ENCODE results near the gene BRICD5.
"Not testable (repeated sequence)": the region's sequence is repeated elsewhere in the genome, so short reads cannot be mapped to it uniquely, and the experiment has no call there.

Gene BRICD5

GRCh38 chr16:2214719-2214968 lies 4.0 kb upstream of the BRICD5 start, which contains the start of gene PGP:
Gene PGP (minus strand): TSS chr16:2214840. CDS start chr16:2214777, 63 bp downstream.
- no peak for DNase-seq

- DNase-seq: no peak
Observed at GRCh38 chr16:2213817-2214718, 3.4 kb upstream of the BRICD5 start.

DNA sequence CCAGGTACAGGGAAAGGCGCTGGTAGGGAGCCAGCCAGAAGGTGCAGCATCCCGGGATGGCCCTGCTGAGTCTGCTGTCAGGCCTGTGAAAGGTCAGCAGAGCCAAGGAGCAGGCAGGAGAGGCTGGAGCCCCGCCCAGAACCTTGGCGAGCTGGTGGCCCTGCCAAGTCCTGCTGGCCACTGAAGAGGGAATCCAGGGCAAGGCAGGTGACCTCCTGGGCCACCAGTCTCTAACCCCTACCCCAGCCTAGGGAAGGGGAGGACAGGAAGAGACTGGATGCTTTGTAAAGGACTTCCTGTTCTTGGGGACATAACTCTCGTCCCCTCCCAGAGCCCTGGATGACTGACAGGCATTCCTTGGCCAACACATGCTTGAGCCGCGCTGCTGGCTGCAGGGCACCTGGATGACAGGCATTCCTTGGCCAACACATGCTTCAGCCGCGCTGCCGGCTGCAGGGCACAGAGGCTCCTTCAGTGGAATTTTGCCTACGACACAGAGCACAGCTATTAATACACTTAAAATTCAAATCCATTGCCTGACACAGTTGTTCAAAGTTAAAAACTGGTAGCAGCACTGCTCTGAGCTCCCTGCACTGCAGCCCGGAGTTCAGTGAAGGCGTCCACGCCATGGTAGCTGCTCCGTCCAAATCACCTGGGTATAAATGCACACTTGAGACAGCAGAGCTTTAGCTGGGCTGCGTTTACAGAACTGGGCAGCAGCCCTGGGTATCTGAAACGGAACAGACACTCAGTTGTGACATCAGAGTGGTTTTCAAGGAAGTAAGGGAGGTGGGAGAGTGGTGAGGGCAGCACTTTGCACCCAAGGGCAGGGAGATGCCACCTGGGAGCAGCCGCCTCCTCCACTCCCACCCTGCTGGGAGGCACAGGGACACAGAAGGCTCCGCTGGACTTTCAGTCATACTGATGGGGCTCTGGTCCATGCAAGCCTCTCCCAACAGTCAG lies 2.0 kb upstream of the BRICD5 start:
- peak; percentile 74 for DNase-seq

GRCh38 chr16:2211923-2212347 lies 1.3 kb upstream of the BRICD5 start:
- DNase-seq: no peak

DNA sequence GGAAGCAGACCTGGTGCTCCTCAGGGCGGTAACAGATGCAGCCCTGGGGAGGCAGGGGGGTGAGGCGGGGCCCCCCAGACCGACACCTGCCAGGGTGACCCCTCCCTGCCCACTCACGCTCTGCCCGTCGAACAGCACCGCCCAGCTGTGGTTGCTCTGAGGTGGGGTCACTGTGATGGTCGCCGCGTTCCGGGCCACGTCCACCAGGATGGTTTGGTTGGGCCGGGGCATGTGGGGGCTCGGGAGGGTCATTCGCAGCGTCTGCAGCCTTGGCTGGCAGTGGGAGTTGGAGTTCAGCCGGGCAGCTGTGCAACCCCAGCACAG lies 692 bp downstream of the BRICD5 start:
- DNase-seq: no peak

- no peak for DNase-seq
Observed at GRCh38 chr16:2209258-2210008, 1.2 kb downstream of the BRICD5 start.

DNA sequence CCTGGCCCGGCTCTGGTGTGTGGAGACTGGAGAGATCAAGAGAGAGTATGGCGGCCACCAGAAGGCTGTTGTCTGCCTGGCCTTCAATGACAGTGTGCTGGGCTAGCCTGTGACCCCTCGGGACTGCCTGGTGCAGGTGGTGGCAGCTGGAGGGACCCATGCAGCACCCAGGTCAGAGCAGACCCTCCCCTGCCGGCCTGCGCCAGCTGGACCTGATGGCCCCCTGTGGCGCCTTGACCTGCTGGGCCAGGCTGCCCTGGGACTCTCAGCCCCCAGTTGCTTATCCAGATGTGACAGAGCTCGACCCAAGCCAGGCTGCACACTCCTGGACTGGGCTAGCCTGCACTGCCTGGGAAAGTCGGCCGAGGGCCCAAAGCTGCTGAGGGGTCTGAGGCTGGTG lies 1.9 kb downstream of the BRICD5 start:
- no peak for DNase-seq

- no peak for DNase-seq
Observed at GRCh38 chr16:2208308-2208707, 2.4 kb downstream of the BRICD5 start.

- DNase-seq: no peak
Observed at GRCh38 chr16:2207872-2208271, 2.8 kb downstream of the BRICD5 start.

GRCh38 chr16:2206780-2207433 lies 3.8 kb downstream of the BRICD5 start:
- no peak for DNase-seq

GRCh38 chr16:2206420-2206779 lies 4.3 kb downstream of the BRICD5 start:
- DNase-seq: no peak

GRCh38 chr16:2205967-2206313 lies 4.7 kb downstream of the BRICD5 start:
- DNase-seq: no peak

GRCh38 chr16:2205104-2205966 lies 5.3 kb downstream of the BRICD5 start, which contains the start of gene MLST8:
Gene MLST8 (plus strand): TSS chr16:2205454. CDS start chr16:2206086, 632 bp downstream.
- DNase-seq: peak; percentile 84

DNA sequence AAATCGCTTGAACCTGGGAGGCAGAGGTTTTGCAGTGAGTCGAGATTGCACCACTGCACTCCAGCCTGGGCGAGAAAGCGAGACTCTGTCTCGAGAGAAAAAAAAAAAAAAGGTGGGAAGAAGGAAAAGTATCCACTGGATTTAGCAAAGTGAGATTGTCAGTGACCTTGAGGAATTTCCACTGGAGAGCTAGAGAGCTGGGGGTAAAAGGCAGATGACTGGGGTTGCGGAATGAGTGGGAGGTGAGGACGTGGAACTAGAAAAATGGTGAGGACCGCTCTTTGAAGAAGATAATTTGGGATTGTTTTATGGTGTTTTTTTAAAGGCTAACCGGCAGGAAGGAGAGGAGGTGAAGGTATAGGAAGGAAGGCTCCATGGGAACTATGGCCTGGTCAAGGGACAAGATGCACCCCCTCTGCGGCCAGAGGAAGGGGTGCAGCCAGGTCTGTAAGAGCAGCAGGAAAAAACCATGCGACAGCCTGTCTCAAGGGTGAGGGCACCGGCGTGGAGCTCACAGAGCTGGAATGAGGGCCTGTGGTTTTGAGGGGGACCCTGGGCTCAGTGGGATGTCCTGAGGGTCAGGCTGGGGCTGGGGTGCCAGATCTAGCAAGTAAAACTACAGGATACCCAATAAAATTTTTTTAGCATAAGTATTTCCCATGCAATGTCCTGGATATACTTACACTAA lies 6.1 kb downstream of the BRICD5 start:
- no peak for DNase-seq

GRCh38 chr16:2203119-2203688 lies 7.5 kb downstream of the BRICD5 start:
- not testable (repeated sequence) for DNase-seq

GRCh38 chr16:2200313-2200712 lies 10.3 kb downstream of the BRICD5 start:
- DNase-seq: no peak

GRCh38 chr16:2199621-2200139 lies 11.0 kb downstream of the BRICD5 start:
- no peak for DNase-seq

GRCh38 chr16:2199095-2199494 lies 11.6 kb downstream of the BRICD5 start:
- DNase-seq: no peak

GRCh38 chr16:2198283-2198682 lies 12.4 kb downstream of the BRICD5 start:
- no peak for DNase-seq

GRCh38 chr16:2197765-2198164 lies 12.9 kb downstream of the BRICD5 start:
- no peak for DNase-seq
